Tongue (tissue), 2 donors: Measurements from ENCODE around the gene SLC18A2. TPM values are rescaled to one million over a fixed set of nuclear protein-coding genes. Genes with fewer than 3 reads are reported as not detected.
A peak's percentile ranks its signal among the peaks of the same experiment; 100 is the strongest.

Source experiments
- DNase-seq: peaks from one replicate; pipeline ENCODE4 v3.0.0-alpha.2; 2015
- total RNA-seq: library from RNA; depleted of rRNA; stranded (reverse); fragments of >200 nt; gene quantifications from one replicate; pipeline ENCODE4 v1.2.3, GENCODE V29; 2014

The SLC18A2 gene
- total RNA-seq, 1 donor from 2014 or later: 3.1 TPM

DNA sequence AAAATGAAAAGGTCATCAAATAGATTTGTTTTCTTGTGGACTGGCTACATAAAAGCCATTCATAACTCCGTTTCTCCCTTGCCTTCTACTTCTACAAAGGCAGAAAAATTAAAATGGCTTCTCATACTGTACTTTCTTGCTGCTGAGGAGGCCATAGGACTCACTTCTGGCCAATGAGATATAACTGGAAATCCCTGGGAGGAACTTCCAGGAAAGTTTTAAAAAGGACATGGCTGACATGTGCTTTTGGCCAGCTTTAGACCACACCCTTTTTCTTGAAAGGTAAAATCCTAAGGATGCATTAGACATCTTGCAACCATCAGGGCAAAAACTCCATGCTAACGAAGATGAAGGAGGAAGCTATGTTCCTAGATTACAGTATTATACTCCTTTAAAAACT, 75.8 kb downstream of the SLC18A2 start:
- no peak for DNase-seq

DNA sequence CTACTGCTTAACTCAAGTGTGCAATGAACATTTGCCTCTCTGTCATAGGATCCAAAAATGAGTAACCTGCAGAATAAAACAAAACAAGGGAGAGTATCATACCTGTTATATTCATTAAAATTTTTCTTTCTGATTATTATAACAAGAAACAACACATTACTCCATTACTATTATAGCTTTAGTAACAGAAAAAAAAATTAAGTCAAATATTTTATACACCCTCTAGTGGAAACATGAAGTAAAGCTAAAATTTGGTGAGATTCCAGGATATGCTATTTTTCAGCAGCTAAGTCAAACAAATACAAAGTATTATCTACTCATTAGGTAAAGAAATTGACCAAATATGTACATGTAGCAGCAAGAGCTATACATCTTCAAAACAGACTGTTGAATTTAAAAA, 78.0 kb downstream of the SLC18A2 start:
- DNase-seq: peak; percentile 9

GRCh38 chr10:117320050-117320665, 79.2 kb downstream of the SLC18A2 start:
- DNase-seq: peak; percentile 54

GRCh38 chr10:117322260-117322659, 81.3 kb downstream of the SLC18A2 start:
- DNase-seq: no peak

DNA sequence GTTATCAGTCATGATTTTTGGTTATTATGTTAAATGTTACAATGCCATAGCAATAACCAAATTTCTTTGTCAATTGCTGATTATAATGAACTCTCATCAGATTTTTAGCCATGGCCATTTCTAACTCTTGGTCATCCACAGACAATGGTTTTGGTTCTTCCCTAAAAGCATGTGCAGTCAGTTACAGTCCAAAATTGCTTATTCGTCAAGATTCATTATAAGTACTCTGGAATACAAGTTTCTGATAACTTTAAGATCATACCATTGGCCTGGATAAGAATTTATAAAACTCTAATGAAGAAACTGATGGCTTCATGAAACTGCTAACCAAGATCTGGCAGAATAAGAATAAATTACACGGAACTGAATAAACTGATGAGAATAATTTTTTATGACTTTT, 83.5 kb downstream of the SLC18A2 start:
- DNase-seq: no peak

- no peak for DNase-seq
Observed at GRCh38 chr10:117327262-117327661, 86.3 kb downstream of the SLC18A2 start.

Other genes starting within 250 kb of the SLC18A2 start
- gene SHTN1, start 235.9 kb upstream of the SLC18A2 start, total RNA-seq: 6.4 TPM
- not detected for gene VAX1, start 102.8 kb upstream of the SLC18A2 start, total RNA-seq
- not detected for gene KCNK18, start 43.6 kb upstream of the SLC18A2 start, total RNA-seq
- gene PDZD8, start 134.3 kb downstream of the SLC18A2 start, total RNA-seq: 22.6 TPM